ENCODE data around the gene TANC1. TPM values are rescaled to one million over a fixed set of nuclear protein-coding genes. Genes with fewer than 3 reads are reported as not detected.

The TANC1 gene
- total and polyA plus RNA-seq, 2 experiments from 2014 or later = 22.1 to 34.8 TPM

GRCh38 chr2:158967114-158967730, 1.2 kb upstream of the TANC1 start:
- Histone ChIP-seq H3K4me3 (peak overlapping the region; percentile 95), H3K9me3 (ENCODE audit: low read depth) (no peaks in the 10 kb centered on the region), H3K36me3 (no peaks in the 10 kb centered on the region), H3K4me1 (ENCODE audit: low read depth) (peaks cover 44% of the 10 kb centered on the region), H3K27ac (peak overlapping the region; percentile 96), H3K27me3 (no peaks in the 10 kb centered on the region)
- peak in 1 of 2 donors; percentile 42 for DNase-seq (ENCODE audit: low read depth in 1 of 2, low spot score in 1 of 2)
- no peak for TF ChIP-seq CTCF (IDR thresholded peaks at IDR 0.05; ENCODE audit: low read depth, low read length)

- DNase-seq (ENCODE audit: low read depth in 1 of 2, low spot score in 1 of 2) = peak; percentile 61 to 71
- peaks cover 44% of the 10 kb centered on the region for H3K4me1 ChIP-seq (ENCODE audit: low read depth)
- peak overlapping the region; percentile 96 for H3K27ac ChIP-seq
- TF ChIP-seq CTCF (IDR thresholded peaks at IDR 0.05; ENCODE audit: low read depth, low read length) = no peak
- no peaks in the 10 kb centered on the region for H3K27me3 ChIP-seq
- no peaks in the 10 kb centered on the region for H3K36me3 ChIP-seq
- peak overlapping the region; percentile 95 for H3K4me3 ChIP-seq
- no peaks in the 10 kb centered on the region for H3K9me3 ChIP-seq (ENCODE audit: low read depth)
Observed at GRCh38 chr2:158967731-158968395, 577 bp upstream of the TANC1 start.

GRCh38 chr2:158969162-158969714, 798 bp downstream of the TANC1 start:
- peak overlapping the region; percentile 96 for H3K27ac ChIP-seq
- no peaks in the 10 kb centered on the region for H3K27me3 ChIP-seq
- H3K9me3 ChIP-seq (ENCODE audit: low read depth) = no peaks in the 10 kb centered on the region
- H3K36me3 ChIP-seq = no peaks in the 10 kb centered on the region
- H3K4me1 ChIP-seq (ENCODE audit: low read depth) = peaks cover 38% of the 10 kb centered on the region
- no peak for DNase-seq (ENCODE audit: low read depth in 1 of 2, low spot score in 1 of 2)
- no peak for TF ChIP-seq CTCF (IDR thresholded peaks at IDR 0.05; ENCODE audit: low read depth, low read length)
- H3K4me3 ChIP-seq = peak overlapping the region; percentile 95

- H3K36me3 ChIP-seq = no peaks in the 10 kb centered on the region
- H3K4me1 ChIP-seq (ENCODE audit: low read depth) = peaks cover 33% of the 10 kb centered on the region
- H3K27ac ChIP-seq = peak overlapping the region; percentile 96
- peak; percentile 42 to 67 for DNase-seq (ENCODE audit: low read depth in 1 of 2, low spot score in 1 of 2)
- no peak for TF ChIP-seq CTCF (IDR thresholded peaks at IDR 0.05; ENCODE audit: low read depth, low read length)
- no peaks in the 10 kb centered on the region for H3K9me3 ChIP-seq (ENCODE audit: low read depth)
- peak overlapping the region; percentile 95 for H3K4me3 ChIP-seq
- no peaks in the 10 kb centered on the region for H3K27me3 ChIP-seq
Observed at GRCh38 chr2:158969715-158970240, 1.3 kb downstream of the TANC1 start.

- Histone ChIP-seq H3K4me3 (peak overlapping the region; percentile 95), H3K36me3 (no peaks in the 10 kb centered on the region), H3K27me3 (no peaks in the 10 kb centered on the region), H3K4me1 (ENCODE audit: low read depth) (peaks cover 28% of the 10 kb centered on the region), H3K27ac (peak overlapping the region; percentile 96), H3K9me3 (ENCODE audit: low read depth) (no peaks in the 10 kb centered on the region)
- DNase-seq (ENCODE audit: low read depth in 1 of 2, low spot score in 1 of 2) = no peak
- TF ChIP-seq CTCF (IDR thresholded peaks at IDR 0.05; ENCODE audit: low read depth, low read length) = no peak
Observed at GRCh38 chr2:158970241-158970751, 1.9 kb downstream of the TANC1 start.
